Lung (tissue), 12 donors: ENCODE results near the gene IL31RA. TPM values are rescaled to one million over a fixed set of nuclear protein-coding genes. Genes with fewer than 3 reads are reported as not detected.

Source experiments
- ATAC-seq: fragments of 200-7000 bp; cut with Tn5 transposase; one replicate; pipeline ENCODE4 v1.9.1; 2020; ENCODE audit warnings: moderate number of reproducible peaks; ENCODE audit not compliant: insufficient read depth, low FRiP score
- DNase-seq, 3 donors: peaks; one replicate each; pipeline ENCODE4 v3.0.0-alpha.2; 2013 to 2017
- H3K27ac ChIP-seq, 2 donors: one replicate each; pipeline ENCODE4 v1.5.1; 2013; ENCODE audit warnings: mild to moderate bottlenecking in 2 of 2, moderate library complexity in 2 of 2, control low read depth in 1 of 2, inconsistent platforms in 1 of 2, low read depth in 1 of 2, low read length in 1 of 2
- H3K27me3 ChIP-seq, 3 donors: one replicate each; pipeline ENCODE4 v1.5.1; 2013; ENCODE audit warnings: low read length in 2 of 3; ENCODE audit not compliant: control insufficient read depth in 3 of 3, insufficient read depth in 3 of 3
- H3K36me3 ChIP-seq, 4 donors: one replicate each; pipeline ENCODE4 v1.5.1; 2013; ENCODE audit warnings: low read length in 4 of 4, mild to moderate bottlenecking in 1 of 4, moderate library complexity in 1 of 4; ENCODE audit not compliant: control insufficient read depth in 4 of 4, insufficient read depth in 4 of 4
- H3K4me1 ChIP-seq, 5 donors: one replicate each; pipeline ENCODE4 v1.5.1; 2013; ENCODE audit warnings: low read length in 5 of 5, mild to moderate bottlenecking in 2 of 5, moderate library complexity in 1 of 5; ENCODE audit not compliant: control insufficient read depth in 5 of 5, insufficient read depth in 5 of 5
- H3K4me3 ChIP-seq: one replicate; pipeline ENCODE4 v1.5.1; 2013; ENCODE audit warnings: mild to moderate bottlenecking, control low read depth, moderate library complexity
- H3K9ac ChIP-seq, 2 donors: one replicate each; pipeline ENCODE4 v1.5.1; 2013; ENCODE audit warnings: low read length in 2 of 2, control low read depth in 1 of 2; ENCODE audit not compliant: insufficient read depth in 1 of 2
- H3K9me3 ChIP-seq, 4 donors: one replicate each; pipeline ENCODE4 v1.5.1; 2013; ENCODE audit warnings: low read length in 3 of 4, mild to moderate bottlenecking in 1 of 4, moderate library complexity in 1 of 4; ENCODE audit not compliant: control insufficient read depth in 4 of 4, insufficient read depth in 3 of 4
- CTCF ChIP-seq: IDR thresholded peaks from 2 replicates; pipeline ENCODE4 v1.5.1; 2012; ENCODE audit warnings: mild to moderate bottlenecking; ENCODE audit errors: control extremely low read depth, extremely low read depth
- WGBS, 2 donors: extraction: QIAGEN DNeasy Blood & Tissue Kit; methylation state at CpG; one replicate each; pipeline ENCODE4 v1.1.7; 2013; 5-methylcytosine and 5-hydroxymethylcytosine counted together
- polyA plus RNA-seq, 2 donors: library from polyadenylated mRNA; stranded (reverse); fragments of 200-250 nt; gene quantifications; one replicate each; pipeline ENCODE4 v1.2.1, GENCODE V29; 2013
- total RNA-seq, 2 donors: library from RNA; depleted of rRNA in 1 of 2; stranded (reverse); fragments of >200 nt in 1 of 2; gene quantifications; one replicate each; pipeline ENCODE4 v1.2.1, GENCODE V29; 2014 to 2021
- donor health status: control.
- donor health status: control.
- donor health status: Bipolar disorder and iron deficiency.
- donor health status: healthy.
- donor health status: DM: yes; HTN: yes; CAD: no.

The IL31RA gene
- total and polyA plus RNA-seq, 4 donors = 0.04 to 0.21 (median 0.11) TPM

- TF ChIP-seq CTCF = no peak
- WGBS, 2 donors = 95 to 96% methylated on average over 17 of the region's 17 CpGs
- Histone ChIP-seq H3K9me3 (no peaks in the 10 kb centered on the region), H3K27me3 (no peaks in the 10 kb centered on the region), H3K27ac (no peak overlapping the region), H3K4me1 (peaks cover 0 to 6% (median 2%) of the 10 kb centered on the region in 5 donors), H3K36me3 (no peaks in the 10 kb centered on the region), H3K9ac (no peak overlapping the region), H3K4me3 (no peak overlapping the region)
- no peak for DNase-seq
- ATAC-seq = no peak
Observed at GRCh38 chr5:55918087-55919035, 67.2 kb downstream of the IL31RA start.

- DNase-seq = no peak
- H3K9me3 ChIP-seq = no peaks in the 10 kb centered on the region
- H3K4me1 ChIP-seq = peaks cover 0 to 7% (median 0%) of the 10 kb centered on the region in 5 donors
- no peaks in the 10 kb centered on the region for H3K27me3 ChIP-seq
- TF ChIP-seq CTCF = no peak
- ATAC-seq = no peak
- H3K27ac ChIP-seq = no peak overlapping the region
- WGBS, 2 donors = 48 to 75% methylated on average over 3 of the region's 3 CpGs
- no peak overlapping the region for H3K4me3 ChIP-seq
- no peak overlapping the region for H3K9ac ChIP-seq
- no peaks in the 10 kb centered on the region for H3K36me3 ChIP-seq
Observed at GRCh38 chr5:55919625-55920024, 68.5 kb downstream of the IL31RA start.

GRCh38 chr5:55920784-55921183 lies 69.6 kb downstream of the IL31RA start:
- Histone ChIP-seq H3K4me1 (peaks cover 0 to 7% (median 0%) of the 10 kb centered on the region in 5 donors), H3K4me3 (no peak overlapping the region), H3K9me3 (no peaks in the 10 kb centered on the region), H3K36me3 (no peaks in the 10 kb centered on the region), H3K9ac (no peak overlapping the region), H3K27ac (no peak overlapping the region), H3K27me3 (no peaks in the 10 kb centered on the region)
- ATAC-seq = no peak
- TF ChIP-seq CTCF = no peak
- 75 to 84% methylated on average over 5 of the region's 5 CpGs for WGBS, 2 donors
- no peak for DNase-seq
